ENCODE data around the gene MAML3.

MAML3 gene

DNA sequence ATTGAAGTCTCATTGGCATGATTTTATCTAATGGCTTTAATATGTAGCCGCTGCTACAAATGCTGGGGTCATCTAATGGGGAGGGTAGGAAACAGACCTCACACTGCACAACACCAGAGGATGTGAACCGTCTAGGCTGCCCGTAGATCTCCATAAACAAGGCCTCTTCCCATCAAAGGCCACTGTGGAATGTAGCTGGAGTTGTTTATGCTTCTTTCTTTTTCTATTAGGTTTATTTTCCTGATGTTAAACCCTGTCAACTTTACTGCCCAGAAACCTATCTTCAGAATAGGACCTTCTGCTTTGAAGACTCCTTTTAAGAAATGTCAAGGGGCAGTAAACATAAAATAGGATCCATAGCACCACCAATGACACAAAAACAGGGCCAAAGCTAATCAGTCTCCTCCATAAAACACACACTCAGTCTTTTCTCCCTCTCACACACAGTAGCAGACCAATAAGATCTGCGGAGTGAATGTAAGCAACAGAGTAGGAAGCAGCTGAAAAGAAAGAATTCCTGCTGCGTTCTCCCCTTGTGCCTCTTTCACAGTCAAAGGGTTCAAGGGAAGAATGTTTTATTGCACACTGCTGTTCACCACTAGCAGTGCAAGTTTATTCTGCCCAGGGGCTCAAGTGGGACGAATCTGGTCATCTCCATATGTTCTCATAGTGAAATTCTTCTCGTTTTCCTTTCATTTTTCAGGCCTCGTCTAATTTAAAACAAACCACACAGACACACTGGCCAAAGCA is 72.2 kb downstream of the MAML3 start:
- in situ Hi-C loops (cut with MboI; ENCODE audit: low sequenced_read_pairs), result no loop called here

DNA sequence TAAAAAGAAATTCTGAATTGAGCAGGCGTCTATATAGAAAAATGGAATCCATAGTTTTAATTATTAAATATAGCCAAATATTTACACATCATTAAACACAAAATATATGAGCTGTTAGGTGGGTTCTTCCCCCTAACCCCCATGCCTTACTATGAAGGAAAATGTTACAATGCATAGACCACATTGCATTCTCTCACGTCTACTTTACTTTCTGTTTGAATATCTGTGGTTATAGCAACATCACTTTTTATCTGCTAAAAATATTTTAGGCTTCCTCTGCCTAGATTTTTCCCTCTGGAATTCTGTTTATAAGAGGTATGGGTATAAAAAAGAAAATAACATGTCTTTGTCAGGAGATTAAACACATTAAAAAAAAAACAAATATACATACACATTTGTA is 73.1 kb downstream of the MAML3 start:
- in situ Hi-C loops (cut with MboI; ENCODE audit: low sequenced_read_pairs), result no loop called here

- in situ Hi-C loops (cut with MboI; ENCODE audit: low sequenced_read_pairs), result no loop called here
These were observed 75.6 kb downstream of the MAML3 start for GRCh38 chr4:140078366-140078765.

DNA sequence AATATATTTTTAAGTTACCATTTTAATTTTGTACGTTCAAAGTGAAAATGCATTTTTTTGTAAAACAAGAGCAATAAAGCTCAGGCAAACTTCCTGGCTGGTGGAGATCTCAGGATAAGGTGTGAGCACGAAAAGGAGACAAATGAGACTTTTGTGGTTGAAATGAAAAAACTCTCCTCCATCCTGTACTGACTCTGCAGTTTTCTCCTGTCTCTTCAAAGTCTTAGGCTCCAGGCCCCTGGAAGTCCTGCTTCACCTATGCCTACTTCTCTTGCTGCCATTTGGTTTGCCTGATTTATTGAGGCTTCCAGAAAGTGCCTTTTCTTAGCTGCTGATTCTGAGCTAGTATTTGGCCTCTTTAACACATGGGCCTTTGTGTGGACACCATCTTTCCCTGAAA is 77.7 kb downstream of the MAML3 start:
- in situ Hi-C loops (cut with MboI; ENCODE audit: low sequenced_read_pairs), result no loop called here

DNA sequence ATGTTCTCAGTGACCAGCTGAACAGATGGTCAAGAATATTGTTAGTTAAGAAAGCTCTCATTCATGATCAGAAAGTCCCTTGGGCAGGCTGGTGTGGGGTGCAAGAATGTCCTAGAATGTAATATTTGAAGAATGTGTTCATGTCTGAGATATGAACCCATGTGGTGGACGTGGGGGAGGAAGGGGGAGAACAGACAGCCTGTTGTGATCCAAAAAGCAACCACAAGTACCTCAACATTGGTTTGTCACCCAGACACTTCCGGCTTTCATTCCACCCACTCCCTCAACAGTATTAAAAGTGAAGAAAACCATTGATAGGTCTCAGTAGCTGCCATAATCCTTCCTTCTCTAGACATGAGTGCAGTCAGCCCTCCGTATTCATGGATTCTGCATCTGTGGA is 82.2 kb downstream of the MAML3 start:
- in situ Hi-C loops (cut with MboI; ENCODE audit: low sequenced_read_pairs), result no loop called here

GRCh38 chr4:140070973-140071372 is 83.0 kb downstream of the MAML3 start:
- in situ Hi-C loops (cut with MboI; ENCODE audit: low sequenced_read_pairs), result no loop called here

DNA sequence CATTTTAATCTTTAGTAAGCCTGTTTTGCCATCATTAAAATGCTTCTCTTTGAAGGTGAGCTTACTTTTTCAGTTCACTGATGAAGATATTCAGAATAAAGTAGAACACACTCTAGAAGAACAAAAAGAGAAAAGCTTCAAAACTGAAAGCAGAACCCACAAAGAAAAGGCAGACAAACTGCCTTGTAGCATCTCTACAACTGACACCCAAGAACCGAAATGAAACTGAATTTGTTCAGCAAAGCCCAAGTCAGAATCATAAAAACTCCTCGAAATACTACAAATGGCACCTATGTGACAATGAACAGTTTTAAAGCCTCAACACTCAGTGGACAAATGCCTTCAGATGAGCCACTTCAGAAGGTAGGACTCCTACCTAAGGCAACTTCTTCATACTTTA is 83.6 kb downstream of the MAML3 start:
- in situ Hi-C loops (cut with MboI; ENCODE audit: low sequenced_read_pairs), result no loop called here

- in situ Hi-C loops (cut with MboI; ENCODE audit: low sequenced_read_pairs), result no loop called here
These were observed 84.9 kb downstream of the MAML3 start for GRCh38 chr4:140069066-140069465.

- in situ Hi-C loops (cut with MboI; ENCODE audit: low sequenced_read_pairs), result no loop called here
These were observed 85.7 kb downstream of the MAML3 start for GRCh38 chr4:140068271-140068670.

DNA sequence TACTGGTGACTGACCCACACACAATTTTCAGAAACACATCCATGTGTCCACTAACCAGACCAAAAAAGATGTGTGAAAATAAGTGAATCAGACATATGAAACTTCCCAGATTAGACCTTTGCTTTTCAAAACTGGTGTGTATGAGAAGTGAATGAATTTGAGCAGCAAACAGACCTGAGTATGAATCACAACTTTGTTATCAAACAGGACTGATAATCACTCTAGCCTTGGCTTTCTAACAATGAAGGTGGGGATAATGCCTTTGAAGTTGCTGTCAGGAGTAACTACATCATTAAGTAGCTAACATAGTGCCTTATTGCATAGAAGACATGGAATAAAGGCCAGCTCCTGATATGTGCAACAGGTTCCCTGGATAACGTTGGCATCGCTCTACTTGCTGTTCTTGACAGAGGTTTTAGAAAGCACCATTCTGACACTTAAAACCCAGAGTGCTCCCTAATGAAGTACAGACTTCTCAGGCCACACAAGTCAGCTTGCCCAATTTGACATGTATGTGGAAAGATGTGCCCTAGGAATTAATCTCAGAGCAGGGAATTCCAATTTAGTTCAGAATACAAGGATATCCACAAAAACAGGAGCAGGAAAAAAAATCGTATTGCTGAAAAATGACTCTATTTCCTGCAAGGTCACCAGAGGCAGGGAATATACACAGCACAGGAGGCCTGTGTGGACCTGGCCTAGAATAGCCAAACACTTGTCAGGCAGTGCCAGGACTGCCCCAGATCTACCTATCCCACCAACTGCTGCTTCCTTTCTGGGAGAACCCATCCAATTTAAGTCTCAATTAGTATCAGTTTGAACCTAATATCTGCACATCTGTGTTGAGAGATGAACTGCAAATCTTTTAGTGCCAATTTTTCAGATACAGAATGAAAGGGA is 87.7 kb downstream of the MAML3 start:
- in situ Hi-C loops (cut with MboI; ENCODE audit: low sequenced_read_pairs), result no loop called here

GRCh38 chr4:140065393-140065792 is 88.6 kb downstream of the MAML3 start:
- in situ Hi-C loops (cut with MboI; ENCODE audit: low sequenced_read_pairs), result no loop called here

GRCh38 chr4:140061659-140062289 is 92.2 kb downstream of the MAML3 start:
- in situ Hi-C loops (cut with MboI; ENCODE audit: low sequenced_read_pairs), result no loop called here

GRCh38 chr4:140061194-140061593 is 92.8 kb downstream of the MAML3 start:
- in situ Hi-C loops (cut with MboI; ENCODE audit: low sequenced_read_pairs), result no loop called here

DNA sequence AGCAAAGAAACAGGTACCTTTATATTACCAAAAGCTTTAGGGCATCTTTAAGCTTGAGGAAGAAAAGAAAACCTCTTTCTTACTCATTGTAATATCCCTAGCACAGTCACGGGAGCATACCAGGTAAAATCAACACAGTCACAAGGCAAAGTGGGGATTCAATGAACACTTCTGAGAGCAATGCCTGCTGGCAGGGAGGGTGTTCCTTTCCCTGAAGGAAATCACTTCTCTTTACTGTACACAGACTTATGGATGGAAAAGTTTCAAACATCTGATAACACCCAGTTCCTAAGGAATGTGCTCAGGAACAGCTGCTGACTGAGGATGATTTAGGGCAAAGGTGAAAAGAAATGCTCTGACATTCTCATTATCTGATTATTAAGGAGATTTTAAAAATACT is 94.8 kb downstream of the MAML3 start:
- in situ Hi-C loops (cut with MboI; ENCODE audit: low sequenced_read_pairs), result no loop called here

GRCh38 chr4:140057701-140058100 is 96.3 kb downstream of the MAML3 start:
- in situ Hi-C loops (cut with MboI; ENCODE audit: low sequenced_read_pairs), result no loop called here

DNA sequence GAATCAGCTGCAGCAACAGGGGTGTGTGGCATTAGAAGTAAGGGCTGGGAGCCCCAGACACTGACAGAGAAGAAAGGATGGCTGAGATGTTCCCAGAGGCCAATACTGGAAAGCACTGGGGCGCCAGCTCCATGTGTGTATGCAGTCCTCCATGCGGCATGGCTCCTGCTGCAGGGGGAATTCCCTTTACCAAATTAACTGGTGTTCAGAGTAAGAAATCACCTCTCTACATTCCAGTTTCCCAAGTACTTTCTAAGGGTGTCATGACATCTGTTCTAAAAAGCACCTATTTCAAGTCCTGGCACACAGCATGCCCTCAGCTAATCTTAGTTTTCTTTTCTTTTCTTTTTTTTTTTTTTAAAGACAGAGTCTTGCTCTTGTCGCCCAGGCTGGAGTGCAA is 98.0 kb downstream of the MAML3 start:
- in situ Hi-C loops (cut with MboI; ENCODE audit: low sequenced_read_pairs), result no loop called here

DNA sequence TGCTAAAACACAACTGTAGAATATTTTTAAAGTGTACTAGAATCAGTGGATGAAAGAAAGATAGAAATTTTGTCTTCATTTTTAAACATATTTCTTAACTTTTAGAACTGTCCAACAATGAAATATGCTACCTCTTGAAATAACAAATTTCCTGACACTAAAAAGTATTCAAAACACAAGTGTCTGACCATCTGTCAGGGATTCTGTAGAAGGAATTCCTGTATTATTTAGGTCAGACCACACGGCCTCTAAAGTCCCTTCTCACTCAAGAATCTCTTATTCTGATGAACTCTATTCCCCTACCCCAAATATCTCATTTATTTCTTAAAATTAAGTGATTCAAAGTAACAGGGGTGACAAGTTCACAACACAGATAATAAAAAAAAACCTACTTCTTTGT is 99.1 kb downstream of the MAML3 start:
- in situ Hi-C loops (cut with MboI; ENCODE audit: low sequenced_read_pairs), result no loop called here

- in situ Hi-C loops (cut with MboI; ENCODE audit: low sequenced_read_pairs), result no loop called here
These were observed 100.8 kb downstream of the MAML3 start for GRCh38 chr4:140053185-140053584.

DNA sequence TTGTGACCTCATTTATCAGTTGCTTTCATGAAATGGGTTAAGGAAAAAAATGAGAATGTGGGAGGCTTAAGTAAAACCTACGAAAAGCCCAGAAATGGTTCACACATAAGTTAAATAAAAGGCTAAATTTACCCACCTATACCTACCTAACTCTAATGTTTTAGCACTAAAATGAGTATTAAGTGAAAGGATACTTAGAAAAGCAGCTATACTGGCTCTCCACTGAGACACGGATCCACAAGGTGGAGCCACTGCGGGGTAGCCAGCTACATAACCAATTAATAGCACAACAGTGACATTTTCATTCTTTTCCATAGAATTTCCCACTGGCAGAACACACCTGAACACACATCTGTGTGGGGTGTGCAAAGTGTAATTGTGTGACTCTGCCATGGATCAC is 101.9 kb downstream of the MAML3 start:
- in situ Hi-C loops (cut with MboI; ENCODE audit: low sequenced_read_pairs), result no loop called here

DNA sequence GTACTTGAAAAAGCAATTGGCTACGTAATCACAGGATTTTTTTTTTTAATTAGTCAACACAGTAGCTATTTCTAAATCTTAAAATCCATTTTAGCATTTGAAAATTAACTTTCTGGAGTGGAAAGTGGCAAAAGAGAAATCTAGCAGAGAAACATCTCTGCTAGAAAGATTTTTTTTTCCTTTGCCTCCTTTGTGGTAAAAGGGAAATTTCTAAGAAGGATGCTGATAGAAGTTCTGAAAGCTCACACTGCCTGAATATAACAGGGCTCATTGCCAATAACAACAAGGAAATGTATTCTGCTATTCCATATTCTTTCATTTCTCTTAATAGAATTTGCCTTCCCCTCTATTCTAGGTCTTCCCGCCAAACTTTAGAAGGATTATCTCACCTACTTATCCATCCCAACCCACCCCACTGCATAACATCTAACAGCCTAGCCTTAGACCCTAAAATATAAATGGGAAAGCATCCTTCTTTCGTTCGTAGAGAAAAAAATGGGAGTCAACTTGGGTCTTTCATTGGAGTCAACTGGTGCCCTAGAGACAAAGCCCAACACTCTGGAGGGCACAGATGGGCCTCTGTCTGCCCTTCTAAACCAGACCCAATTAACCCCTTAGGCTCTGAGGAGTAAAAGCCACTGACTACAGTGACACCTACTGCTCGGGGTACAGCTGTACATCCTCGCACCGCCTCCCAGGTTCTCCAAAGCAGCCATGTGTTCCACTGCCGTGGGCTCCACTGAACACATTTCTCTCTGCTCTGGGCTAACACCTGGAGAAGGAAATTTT is 103.9 kb downstream of the MAML3 start:
- in situ Hi-C loops (cut with MboI; ENCODE audit: low sequenced_read_pairs), result loop anchor here (10.0 kb wide), 1 partner anchor 105 kb away; the partner anchor contains the start of gene MAML3

Measured in HL-60/S4 (cell line).